DND-41 (cell line): ENCODE data around the gene PIK3CB.
"Not testable (repeated sequence)": the region's sequence is repeated elsewhere in the genome, so short reads cannot be mapped to it uniquely, and the experiment has no call there.

ENCODE experiments used
- ATAC-seq: fragments of 200-7000 bp; cut with Tn5 transposase; 3 replicates; pipeline ENCODE4 v1.9.1; 2021; ENCODE audit warnings: low read depth; ENCODE audit not compliant: insufficient read depth
- DNase-seq: peaks from one replicate; pipeline ENCODE4 v3.0.0-alpha.2; 2020
- H2AFZ ChIP-seq: 2 replicates; pipeline ENCODE4 v1.6.0; 2012; ENCODE audit warnings: low read depth, low read length
- H3K27ac ChIP-seq: 2 replicates; pipeline ENCODE4 v1.5.1; 2012; ENCODE audit warnings: low read length, inconsistent platforms
- H3K27me3 ChIP-seq: fragments of 200-600 bp; sonication (generic); 2 replicates; pipeline ENCODE4 v1.6.0; 2012; ENCODE audit warnings: low read length, mild to moderate bottlenecking, inconsistent platforms; ENCODE audit not compliant: insufficient read depth, poor library complexity
- H3K36me3 ChIP-seq: 2 replicates; pipeline ENCODE4 v1.5.1; 2012; ENCODE audit warnings: low read length, inconsistent platforms; ENCODE audit not compliant: insufficient read depth
- H3K4me1 ChIP-seq: 2 replicates; pipeline ENCODE4 v1.5.1; 2012; ENCODE audit warnings: mild to moderate bottlenecking, low read length; ENCODE audit not compliant: insufficient read depth
- H3K4me2 ChIP-seq: 2 replicates; pipeline ENCODE4 v1.6.0; 2012; ENCODE audit warnings: mild to moderate bottlenecking, moderate library complexity, low read length, inconsistent platforms; ENCODE audit not compliant: insufficient read depth
- H3K4me3 ChIP-seq, 2 experiments: fragments of 200-600 bp in 1 of 2; shearing (Covaris generic) in 1 of 2; 2 replicates each; pipeline ENCODE4 v1.5.1; 2012 to 2016; ENCODE audit warnings: inconsistent platforms in 2 of 2, low read length in 2 of 2, mild to moderate bottlenecking in 2 of 2, low read depth in 1 of 2, moderate library complexity in 1 of 2
- H3K79me2 ChIP-seq: 2 replicates; pipeline ENCODE4 v1.6.0; 2012; ENCODE audit warnings: low read length, inconsistent platforms; ENCODE audit not compliant: insufficient read depth
- H3K9ac ChIP-seq: 2 replicates; pipeline ENCODE4 v1.6.0; 2012; ENCODE audit warnings: low read depth, mild to moderate bottlenecking, inconsistent platforms, low read length, moderate library complexity
- H3K9me3 ChIP-seq: 2 replicates; pipeline ENCODE4 v1.5.1; 2012; ENCODE audit warnings: low read length, moderate library complexity, mild to moderate bottlenecking, inconsistent platforms; ENCODE audit not compliant: insufficient read depth, severe bottlenecking
- H4K20me1 ChIP-seq: 2 replicates; pipeline ENCODE4 v1.6.0; 2012; ENCODE audit warnings: low read length; ENCODE audit not compliant: insufficient read depth
- EZH2 ChIP-seq: IDR thresholded peaks from 3 replicates; pipeline ENCODE4 v1.6.1; 2012; ENCODE audit warnings: borderline replicate concordance, low read depth, mild to moderate bottlenecking, moderate library complexity, low read length, inconsistent platforms; ENCODE audit not compliant: severe bottlenecking
- TF ChIP-seq, protein P1 (sequence below): IDR thresholded peaks from 2 replicates; pipeline ENCODE4 v1.5.1; 2012; ENCODE audit warnings: borderline replicate concordance, low read length, moderate library complexity, mild to moderate bottlenecking; ENCODE audit not compliant: poor library complexity, severe bottlenecking; ENCODE audit errors: extremely low read depth

The PIK3CB gene

GRCh38 chr3:138809500-138810256 lies 25.1 kb downstream of the PIK3CB start:
- H3K79me2 ChIP-seq, result peaks cover 72% of the 10 kb centered on the region
- no peak for ATAC-seq
- H2AFZ ChIP-seq, result no peak overlapping the region
- H3K27me3 ChIP-seq, result no peaks in the 10 kb centered on the region
- no peak overlapping the region for H3K4me2 ChIP-seq
- no peak overlapping the region for H3K27ac ChIP-seq
- no peak for DNase-seq
- no peak overlapping the region for H3K9ac ChIP-seq
- H4K20me1 ChIP-seq, result peaks cover 5% of the 10 kb centered on the region; the same call in 1 of the 2 replicates
- TF ChIP-seq, protein P1, sequence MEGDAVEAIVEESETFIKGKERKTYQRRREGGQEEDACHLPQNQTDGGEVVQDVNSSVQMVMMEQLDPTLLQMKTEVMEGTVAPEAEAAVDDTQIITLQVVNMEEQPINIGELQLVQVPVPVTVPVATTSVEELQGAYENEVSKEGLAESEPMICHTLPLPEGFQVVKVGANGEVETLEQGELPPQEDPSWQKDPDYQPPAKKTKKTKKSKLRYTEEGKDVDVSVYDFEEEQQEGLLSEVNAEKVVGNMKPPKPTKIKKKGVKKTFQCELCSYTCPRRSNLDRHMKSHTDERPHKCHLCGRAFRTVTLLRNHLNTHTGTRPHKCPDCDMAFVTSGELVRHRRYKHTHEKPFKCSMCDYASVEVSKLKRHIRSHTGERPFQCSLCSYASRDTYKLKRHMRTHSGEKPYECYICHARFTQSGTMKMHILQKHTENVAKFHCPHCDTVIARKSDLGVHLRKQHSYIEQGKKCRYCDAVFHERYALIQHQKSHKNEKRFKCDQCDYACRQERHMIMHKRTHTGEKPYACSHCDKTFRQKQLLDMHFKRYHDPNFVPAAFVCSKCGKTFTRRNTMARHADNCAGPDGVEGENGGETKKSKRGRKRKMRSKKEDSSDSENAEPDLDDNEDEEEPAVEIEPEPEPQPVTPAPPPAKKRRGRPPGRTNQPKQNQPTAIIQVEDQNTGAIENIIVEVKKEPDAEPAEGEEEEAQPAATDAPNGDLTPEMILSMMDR, result no peak
- TF ChIP-seq EZH2, result no peak
- H3K36me3 ChIP-seq, result no peaks in the 10 kb centered on the region
- no peak overlapping the region for H3K4me3 ChIP-seq
- H3K9me3 ChIP-seq, result no peaks in the 10 kb centered on the region
- H3K4me1 ChIP-seq, result no peaks in the 10 kb centered on the region

DNA sequence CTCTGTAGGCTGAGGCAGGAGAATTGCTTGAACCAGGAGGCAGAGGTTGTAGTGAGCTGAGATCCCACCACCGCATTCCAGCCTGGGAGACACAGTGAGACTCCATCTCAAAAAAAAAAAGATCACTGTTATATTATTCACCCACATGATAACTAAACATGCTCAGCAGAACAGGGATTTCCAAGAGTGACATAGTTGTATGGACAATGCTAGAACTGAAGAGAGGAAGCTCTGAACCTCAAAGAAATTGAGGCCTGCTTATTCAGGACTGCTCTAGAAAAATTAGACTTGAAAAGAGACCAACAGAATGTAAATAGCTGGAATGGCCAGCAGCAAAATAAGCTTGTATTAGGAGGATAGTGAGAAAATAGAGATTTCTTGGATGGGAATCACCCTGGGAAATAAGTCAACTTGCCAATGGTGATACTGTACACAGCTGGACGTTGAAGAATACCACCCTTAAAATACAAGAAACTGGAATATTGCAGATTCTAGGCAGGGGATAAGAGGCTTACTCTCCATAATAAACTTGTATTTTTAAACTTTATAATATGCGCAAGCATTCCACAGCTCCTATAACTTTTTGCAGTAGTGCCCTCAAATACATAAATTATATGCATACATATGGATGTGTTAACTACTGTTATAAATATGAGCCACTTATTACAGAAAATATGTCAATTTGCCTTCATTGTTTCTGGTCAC lies 28.2 kb downstream of the PIK3CB start:
- Histone ChIP-seq H3K9ac (no peak overlapping the region), H3K36me3 (no peaks in the 10 kb centered on the region), H2AFZ (no peak overlapping the region), H3K27ac (no peak overlapping the region), H3K9me3 (no peaks in the 10 kb centered on the region), H3K4me3 (no peak overlapping the region), H3K27me3 (no peaks in the 10 kb centered on the region), H4K20me1 (peaks cover 12% of the 10 kb centered on the region; the same call in 1 of the 2 replicates), H3K4me2 (no peak overlapping the region), H3K4me1 (no peaks in the 10 kb centered on the region), H3K79me2 (peaks cover 64% of the 10 kb centered on the region)
- no peak for TF ChIP-seq EZH2
- TF ChIP-seq, protein P1, result no peak
- no peak for ATAC-seq
- no peak for DNase-seq

DNA sequence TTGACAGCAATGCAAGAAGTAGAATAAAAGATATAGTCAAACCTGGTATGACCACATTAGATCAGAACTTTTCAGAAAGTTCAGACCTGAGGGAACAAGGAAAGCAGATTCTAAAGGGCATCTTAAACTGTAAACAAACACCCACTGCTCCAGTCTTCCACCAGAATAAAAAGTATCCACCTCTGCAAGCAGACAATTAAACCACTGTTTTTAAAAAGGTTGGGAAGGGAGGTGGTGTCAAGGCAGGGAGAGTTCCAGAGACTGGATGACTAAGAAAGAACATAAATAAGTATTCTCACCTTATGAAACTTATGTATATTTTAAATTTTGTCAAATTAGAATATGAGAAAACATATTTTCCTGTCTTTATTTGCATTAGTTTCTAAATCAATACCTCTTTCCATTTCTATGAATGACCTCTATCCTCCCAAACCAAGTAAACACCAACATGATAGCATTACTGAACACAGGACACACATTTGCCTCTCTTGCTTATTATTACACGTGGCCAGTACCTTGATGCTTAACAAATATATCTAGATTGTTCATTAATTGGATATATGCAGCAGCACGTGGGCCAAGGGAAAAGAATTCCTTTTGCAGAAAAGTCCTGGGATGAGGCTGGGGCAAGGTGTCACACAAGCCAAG lies 31.6 kb downstream of the PIK3CB start:
- DNase-seq (no peak), ATAC-seq (no peak)
- no peaks in the 10 kb centered on the region for H3K9me3 ChIP-seq
- no peak overlapping the region for H3K27ac ChIP-seq
- no peak overlapping the region for H3K4me3 ChIP-seq
- no peak overlapping the region for H2AFZ ChIP-seq
- H3K27me3 ChIP-seq, result no peaks in the 10 kb centered on the region
- H3K9ac ChIP-seq, result no peak overlapping the region
- peaks cover 17% of the 10 kb centered on the region; the same call in 1 of the 2 replicates for H4K20me1 ChIP-seq
- H3K4me1 ChIP-seq, result no peaks in the 10 kb centered on the region
- no peak for TF ChIP-seq EZH2
- TF ChIP-seq, protein P1, result no peak
- no peak overlapping the region for H3K4me2 ChIP-seq
- H3K79me2 ChIP-seq, result peaks cover 65% of the 10 kb centered on the region
- no peaks in the 10 kb centered on the region for H3K36me3 ChIP-seq

DNA sequence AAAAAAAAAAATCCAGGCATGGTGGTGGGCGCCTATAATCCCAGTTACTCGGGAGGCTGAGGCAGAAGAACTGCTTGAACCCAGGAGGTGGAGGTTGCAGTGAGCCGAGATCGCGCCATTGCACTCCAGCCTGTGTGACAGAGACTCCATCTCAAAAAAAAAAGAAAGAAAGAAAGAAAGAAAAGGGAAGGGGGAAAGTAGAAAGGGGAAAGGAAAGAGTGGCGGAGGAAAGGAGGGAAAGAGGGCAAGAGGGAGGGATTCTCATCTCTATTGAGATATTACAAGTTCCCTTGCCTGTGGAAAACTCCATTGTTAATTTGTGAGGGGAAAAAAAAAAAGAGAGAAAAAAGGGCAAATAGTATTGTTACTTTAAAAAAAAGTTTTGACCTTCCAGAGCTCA lies 32.5 kb downstream of the PIK3CB start:
- H3K36me3 ChIP-seq, DNase-seq, H3K27ac ChIP-seq, H3K27me3 ChIP-seq, H3K4me2 ChIP-seq, H3K4me3 ChIP-seq, H3K9me3 ChIP-seq, ATAC-seq, H3K9ac ChIP-seq, H3K4me1 ChIP-seq, H2AFZ ChIP-seq: not testable (repeated sequence)
- peaks cover 62% of the 10 kb centered on the region for H3K79me2 ChIP-seq
- peaks cover 17% of the 10 kb centered on the region; the same call in 1 of the 2 replicates for H4K20me1 ChIP-seq
